ENCODE measurements around the gene KIRREL3.

The KIRREL3 gene

DNA sequence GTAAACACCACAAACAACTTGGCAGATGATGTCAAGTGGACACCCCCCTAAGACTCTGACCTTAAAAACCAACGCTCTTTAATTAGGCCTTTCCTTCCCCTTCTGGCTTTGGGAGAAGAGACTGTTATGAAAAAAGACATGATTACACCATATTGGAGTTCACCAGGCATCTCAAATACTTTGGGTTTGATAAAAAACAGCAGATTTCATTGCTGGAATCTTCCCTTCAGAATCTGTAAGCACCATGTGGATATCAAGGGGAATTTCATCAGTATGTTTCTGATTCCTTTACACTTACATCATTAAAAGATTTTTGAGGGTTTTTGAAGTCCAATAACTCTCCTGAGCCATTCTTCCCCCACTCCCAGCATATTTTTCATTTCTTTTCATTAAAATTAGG is 85.6 kb downstream of the KIRREL3 start:
- no peaks in the 10 kb centered on the region for H3K27me3 ChIP-seq (ENCODE audit: control insufficient read depth, insufficient read depth, low read length)

DNA sequence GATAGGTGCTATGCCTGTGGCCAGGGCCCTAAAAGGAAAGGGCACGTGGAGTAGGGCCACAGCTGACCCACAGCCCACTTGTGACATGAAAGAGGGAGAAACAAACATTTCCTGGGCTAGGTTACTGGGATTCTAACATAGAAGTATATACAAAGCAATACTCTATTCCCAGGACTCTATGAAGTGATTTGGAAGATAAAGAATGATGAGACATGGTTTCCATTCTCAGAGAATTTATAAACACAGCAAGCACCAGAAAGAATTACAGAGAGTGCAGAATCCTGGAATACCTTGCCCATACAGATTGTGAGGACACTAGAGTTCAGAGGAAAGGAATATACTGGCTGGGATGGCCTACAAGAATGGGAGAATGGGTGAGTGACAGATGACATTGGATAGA is 86.4 kb downstream of the KIRREL3 start:
- no peak overlapping the region for H3K4me3 ChIP-seq (ENCODE audit: low read depth, low read length)
- no peaks in the 10 kb centered on the region for H3K4me1 ChIP-seq (ENCODE audit: control insufficient read depth, insufficient read depth, low read length)
- no peaks in the 10 kb centered on the region for H3K27me3 ChIP-seq (ENCODE audit: control insufficient read depth, insufficient read depth, low read length)
- no peak overlapping the region for H3K27ac ChIP-seq (ENCODE audit: low read depth, low read length)
- H3K36me3 ChIP-seq (ENCODE audit: control insufficient read depth, insufficient read depth, low read length) = no peaks in the 10 kb centered on the region
- no peaks in the 10 kb centered on the region for H3K9me3 ChIP-seq (ENCODE audit: control insufficient read depth, insufficient read depth, low read length)
- H3K9ac ChIP-seq (ENCODE audit: low read depth, low read length) = no peak overlapping the region

More for the DNA sequence above, 85.6 kb downstream of the KIRREL3 start:
- Histone ChIP-seq H3K27ac (ENCODE audit: low read depth, low read length) (no peak overlapping the region), H3K9me3 (ENCODE audit: control insufficient read depth, insufficient read depth, low read length) (no peaks in the 10 kb centered on the region), H3K4me1 (ENCODE audit: control insufficient read depth, insufficient read depth, low read length) (no peaks in the 10 kb centered on the region), H3K9ac (ENCODE audit: low read depth, low read length) (no peak overlapping the region), H3K4me3 (ENCODE audit: low read depth, low read length) (no peak overlapping the region), H3K36me3 (ENCODE audit: control insufficient read depth, insufficient read depth, low read length) (no peaks in the 10 kb centered on the region)

DNA sequence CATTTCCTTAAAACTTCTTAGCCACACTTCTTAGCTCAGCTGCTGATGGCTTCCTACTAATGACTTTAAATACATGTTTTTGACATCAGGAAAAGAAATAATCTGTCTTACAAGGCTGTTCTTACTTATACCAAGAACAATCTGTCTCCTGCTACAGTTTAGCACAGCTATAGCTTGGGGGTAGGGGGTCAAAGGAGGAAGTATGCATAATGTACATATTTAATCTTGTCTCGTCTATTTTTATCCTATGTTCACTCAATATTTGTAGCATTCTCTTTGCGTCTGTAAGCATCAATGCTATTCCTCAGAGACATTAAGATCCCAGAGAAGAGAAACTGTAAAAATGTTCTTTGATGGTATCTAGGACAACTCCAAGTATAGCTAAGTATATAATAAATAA is 96.0 kb downstream of the KIRREL3 start:
- H3K4me3 ChIP-seq (ENCODE audit: low read depth, low read length) = no peak overlapping the region
- H3K9ac ChIP-seq (ENCODE audit: low read depth, low read length) = no peak overlapping the region
- H3K27me3 ChIP-seq (ENCODE audit: control insufficient read depth, insufficient read depth, low read length) = no peaks in the 10 kb centered on the region
- H3K27ac ChIP-seq (ENCODE audit: low read depth, low read length) = no peak overlapping the region
- no peaks in the 10 kb centered on the region for H3K9me3 ChIP-seq (ENCODE audit: control insufficient read depth, insufficient read depth, low read length)
- peaks cover 9% of the 10 kb centered on the region for H3K4me1 ChIP-seq (ENCODE audit: control insufficient read depth, insufficient read depth, low read length)
- H3K36me3 ChIP-seq (ENCODE audit: control insufficient read depth, insufficient read depth, low read length) = no peaks in the 10 kb centered on the region

DNA sequence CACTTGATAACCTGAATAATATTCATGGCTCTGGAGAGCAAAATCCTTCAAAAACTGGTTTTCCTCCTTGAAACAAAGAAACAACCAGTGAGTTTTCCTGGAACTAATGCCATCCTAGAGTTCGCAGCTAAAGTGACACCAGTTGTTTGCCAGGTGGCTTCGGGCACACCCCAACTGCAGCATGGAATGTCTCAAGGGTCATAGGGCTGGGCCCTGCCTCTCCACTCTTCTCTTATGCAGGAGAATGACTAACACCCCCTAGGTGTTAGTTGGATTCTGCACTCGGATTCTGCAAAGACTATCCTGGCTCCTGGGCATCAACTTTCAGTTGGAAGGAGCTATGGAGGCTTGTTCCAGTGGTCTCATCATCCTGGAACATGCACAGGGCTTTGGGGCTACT is 98.8 kb downstream of the KIRREL3 start:
- H3K36me3 ChIP-seq (ENCODE audit: control insufficient read depth, insufficient read depth, low read length) = no peaks in the 10 kb centered on the region
- no peaks in the 10 kb centered on the region for H3K27me3 ChIP-seq (ENCODE audit: control insufficient read depth, insufficient read depth, low read length)
- H3K4me3 ChIP-seq (ENCODE audit: low read depth, low read length) = no peak overlapping the region
- no peaks in the 10 kb centered on the region for H3K9me3 ChIP-seq (ENCODE audit: control insufficient read depth, insufficient read depth, low read length)
- peaks cover 25% of the 10 kb centered on the region for H3K4me1 ChIP-seq (ENCODE audit: control insufficient read depth, insufficient read depth, low read length)
- H3K27ac ChIP-seq (ENCODE audit: low read depth, low read length) = no peak overlapping the region
- no peak overlapping the region for H3K9ac ChIP-seq (ENCODE audit: low read depth, low read length)

DNA sequence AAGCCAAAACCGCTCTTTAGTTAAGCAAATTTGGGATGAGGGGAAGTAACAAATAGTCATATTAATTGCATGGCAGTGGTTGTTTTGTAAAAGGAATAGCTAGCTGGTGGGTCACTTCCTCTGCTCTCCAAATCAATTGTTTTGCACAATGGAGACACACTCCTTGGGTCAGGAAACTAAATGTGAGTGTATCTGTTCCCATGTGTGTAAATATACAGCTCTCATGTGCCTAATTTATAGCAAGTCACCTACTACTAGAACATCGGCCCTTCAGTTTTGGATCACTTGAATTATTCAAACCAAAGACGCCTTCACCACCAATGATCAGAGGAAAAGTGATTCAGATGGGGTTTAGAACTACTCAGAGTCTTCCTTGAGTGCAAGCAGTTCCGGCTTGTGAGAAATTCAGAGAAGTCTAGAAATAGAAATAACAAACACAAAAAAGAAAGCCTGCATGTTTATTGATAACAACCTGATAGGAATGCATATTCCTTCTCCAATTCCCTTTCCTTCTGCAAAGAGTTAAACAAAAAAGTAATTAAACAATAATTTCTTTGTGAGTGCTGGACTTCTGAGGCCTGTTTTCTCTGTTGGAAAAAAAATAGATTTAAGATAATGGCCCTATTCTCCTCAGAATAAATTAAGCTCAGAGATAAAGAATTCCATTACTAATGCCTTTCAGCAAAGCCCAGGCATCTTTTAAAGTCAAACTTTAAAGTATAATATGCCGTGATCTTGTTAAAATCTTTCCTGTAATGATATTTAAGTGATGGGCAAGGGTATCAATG is 100.4 kb downstream of the KIRREL3 start:
- no peak overlapping the region for H3K27ac ChIP-seq (ENCODE audit: low read depth, low read length)
- peaks cover 25% of the 10 kb centered on the region for H3K4me1 ChIP-seq (ENCODE audit: control insufficient read depth, insufficient read depth, low read length)
- no peaks in the 10 kb centered on the region for H3K36me3 ChIP-seq (ENCODE audit: control insufficient read depth, insufficient read depth, low read length)
- H3K4me3 ChIP-seq (ENCODE audit: low read depth, low read length) = no peak overlapping the region
- no peak overlapping the region for H3K9ac ChIP-seq (ENCODE audit: low read depth, low read length)
- no peaks in the 10 kb centered on the region for H3K27me3 ChIP-seq (ENCODE audit: control insufficient read depth, insufficient read depth, low read length)
- H3K9me3 ChIP-seq (ENCODE audit: control insufficient read depth, insufficient read depth, low read length) = no peaks in the 10 kb centered on the region

DNA sequence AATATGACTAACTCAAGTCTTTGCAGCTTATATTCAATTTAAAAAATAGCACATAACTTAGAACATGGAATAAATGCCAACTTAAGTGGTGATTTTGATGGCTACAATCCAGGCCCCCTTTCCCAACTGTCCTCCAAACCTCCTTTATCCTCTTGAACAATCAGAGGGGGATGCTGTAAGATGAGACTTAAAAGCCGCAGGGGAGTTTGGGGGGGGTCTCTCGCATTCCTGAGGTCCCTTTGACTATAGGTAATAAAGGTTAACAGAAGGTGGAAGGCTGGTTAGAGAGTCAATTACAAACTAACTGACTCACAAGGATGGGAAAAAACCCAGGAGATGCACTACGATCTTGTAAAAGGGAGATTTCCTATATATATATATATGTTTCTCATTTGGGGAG is 101.8 kb downstream of the KIRREL3 start:
- no peak overlapping the region for H3K9ac ChIP-seq (ENCODE audit: low read depth, low read length)
- H3K4me3 ChIP-seq (ENCODE audit: low read depth, low read length) = no peak overlapping the region
- H3K4me1 ChIP-seq (ENCODE audit: control insufficient read depth, insufficient read depth, low read length) = peaks cover 28% of the 10 kb centered on the region
- no peaks in the 10 kb centered on the region for H3K9me3 ChIP-seq (ENCODE audit: control insufficient read depth, insufficient read depth, low read length)
- no peaks in the 10 kb centered on the region for H3K27me3 ChIP-seq (ENCODE audit: control insufficient read depth, insufficient read depth, low read length)
- no peak overlapping the region for H3K27ac ChIP-seq (ENCODE audit: low read depth, low read length)
- no peaks in the 10 kb centered on the region for H3K36me3 ChIP-seq (ENCODE audit: control insufficient read depth, insufficient read depth, low read length)

DNA sequence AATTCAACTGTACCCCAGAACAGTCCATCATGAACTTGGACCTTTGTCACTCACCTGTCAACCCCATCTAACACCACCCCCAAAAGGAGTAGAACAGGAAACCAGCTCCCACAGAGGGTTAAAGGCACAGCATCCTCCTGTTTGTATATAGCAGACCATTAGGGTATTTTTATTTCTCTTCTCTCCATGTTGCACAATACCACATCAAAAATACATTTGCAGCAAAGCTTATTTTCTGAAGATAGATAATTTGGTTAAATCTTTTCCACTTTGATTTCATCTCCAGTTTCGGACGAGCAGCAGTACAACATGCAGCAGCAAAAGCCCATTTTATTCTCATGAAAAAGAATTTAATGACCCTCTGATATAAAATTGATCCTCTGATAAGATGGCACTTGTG is 103.1 kb downstream of the KIRREL3 start:
- H3K27ac ChIP-seq (ENCODE audit: low read depth, low read length) = no peak overlapping the region
- no peak overlapping the region for H3K9ac ChIP-seq (ENCODE audit: low read depth, low read length)
- peaks cover 36% of the 10 kb centered on the region for H3K4me1 ChIP-seq (ENCODE audit: control insufficient read depth, insufficient read depth, low read length)
- no peaks in the 10 kb centered on the region for H3K27me3 ChIP-seq (ENCODE audit: control insufficient read depth, insufficient read depth, low read length)
- H3K9me3 ChIP-seq (ENCODE audit: control insufficient read depth, insufficient read depth, low read length) = no peaks in the 10 kb centered on the region
- H3K4me3 ChIP-seq (ENCODE audit: low read depth, low read length) = no peak overlapping the region
- H3K36me3 ChIP-seq (ENCODE audit: control insufficient read depth, insufficient read depth, low read length) = no peaks in the 10 kb centered on the region

DNA sequence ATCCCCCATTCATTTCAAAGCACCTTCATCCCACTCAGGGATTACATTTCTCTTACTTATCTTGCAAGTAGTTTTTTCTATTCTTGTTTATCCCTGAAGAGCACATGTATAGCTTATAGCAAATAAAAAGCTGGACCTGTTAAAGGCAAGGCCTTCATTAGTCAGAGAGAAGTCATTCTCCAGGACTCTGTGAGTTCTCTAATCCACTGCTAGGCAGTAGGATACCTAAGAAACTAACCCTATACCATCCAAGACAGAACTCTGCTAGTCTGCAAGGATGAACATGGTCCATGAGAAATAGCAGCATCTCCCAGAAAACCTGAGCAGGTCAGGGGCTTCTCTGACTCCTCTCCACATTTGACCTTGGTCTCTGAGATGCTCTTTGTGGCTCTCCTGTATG is 104.5 kb downstream of the KIRREL3 start:
- no peaks in the 10 kb centered on the region for H3K27me3 ChIP-seq (ENCODE audit: control insufficient read depth, insufficient read depth, low read length)
- no peak overlapping the region for H3K27ac ChIP-seq (ENCODE audit: low read depth, low read length)
- peaks cover 38% of the 10 kb centered on the region for H3K4me1 ChIP-seq (ENCODE audit: control insufficient read depth, insufficient read depth, low read length)
- no peaks in the 10 kb centered on the region for H3K9me3 ChIP-seq (ENCODE audit: control insufficient read depth, insufficient read depth, low read length)
- H3K9ac ChIP-seq (ENCODE audit: low read depth, low read length) = no peak overlapping the region
- no peak overlapping the region for H3K4me3 ChIP-seq (ENCODE audit: low read depth, low read length)
- H3K36me3 ChIP-seq (ENCODE audit: control insufficient read depth, insufficient read depth, low read length) = no peaks in the 10 kb centered on the region

DNA sequence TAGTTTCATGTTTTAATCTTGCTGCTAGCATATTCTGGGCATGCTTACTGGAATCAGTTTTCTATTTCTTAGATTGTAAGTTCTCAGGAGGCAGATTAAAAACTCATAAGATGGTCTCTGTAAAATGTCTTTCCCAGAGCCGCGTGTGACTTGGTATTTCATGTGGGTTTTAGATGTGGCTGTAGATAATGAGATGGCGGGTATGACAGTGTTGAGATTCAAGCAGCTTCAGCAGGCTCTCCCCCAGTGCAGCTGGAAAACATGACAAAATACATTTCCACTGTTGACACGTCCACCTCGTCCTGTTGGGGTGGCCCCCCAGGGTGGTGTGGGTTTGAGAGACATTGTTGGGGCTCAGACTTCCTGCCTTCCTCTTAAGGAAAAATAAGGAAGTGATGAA is 106.8 kb downstream of the KIRREL3 start:
- Histone ChIP-seq H3K27ac (ENCODE audit: low read depth, low read length) (no peak overlapping the region), H3K4me3 (ENCODE audit: low read depth, low read length) (no peak overlapping the region), H3K36me3 (ENCODE audit: control insufficient read depth, insufficient read depth, low read length) (no peaks in the 10 kb centered on the region), H3K9me3 (ENCODE audit: control insufficient read depth, insufficient read depth, low read length) (no peaks in the 10 kb centered on the region), H3K4me1 (ENCODE audit: control insufficient read depth, insufficient read depth, low read length) (peaks cover 30% of the 10 kb centered on the region), H3K9ac (ENCODE audit: low read depth, low read length) (no peak overlapping the region), H3K27me3 (ENCODE audit: control insufficient read depth, insufficient read depth, low read length) (no peaks in the 10 kb centered on the region)

DNA sequence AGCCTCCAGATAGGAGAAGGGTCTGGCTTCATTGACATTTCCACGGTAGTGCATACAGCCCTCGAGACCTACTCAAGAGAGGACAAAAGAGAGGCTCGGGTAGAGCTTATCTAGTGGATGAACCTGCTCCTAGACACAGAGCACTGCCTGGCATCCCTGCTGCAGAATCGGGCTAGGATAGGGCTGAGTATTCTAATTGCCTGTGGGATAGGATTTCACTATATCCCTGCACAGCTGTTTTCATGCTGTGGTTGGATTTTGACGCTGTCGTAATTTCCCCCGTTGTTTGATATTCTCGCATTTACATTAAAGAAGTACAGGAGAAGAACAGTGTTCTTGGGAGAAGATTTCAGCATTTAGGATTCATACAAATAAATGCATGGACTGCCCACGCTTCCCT is 107.8 kb downstream of the KIRREL3 start:
- Histone ChIP-seq H3K4me3 (ENCODE audit: low read depth, low read length) (no peak overlapping the region), H3K27ac (ENCODE audit: low read depth, low read length) (no peak overlapping the region), H3K36me3 (ENCODE audit: control insufficient read depth, insufficient read depth, low read length) (no peaks in the 10 kb centered on the region), H3K9me3 (ENCODE audit: control insufficient read depth, insufficient read depth, low read length) (no peaks in the 10 kb centered on the region), H3K9ac (ENCODE audit: low read depth, low read length) (no peak overlapping the region), H3K27me3 (ENCODE audit: control insufficient read depth, insufficient read depth, low read length) (no peaks in the 10 kb centered on the region), H3K4me1 (ENCODE audit: control insufficient read depth, insufficient read depth, low read length) (peaks cover 21% of the 10 kb centered on the region)

DNA sequence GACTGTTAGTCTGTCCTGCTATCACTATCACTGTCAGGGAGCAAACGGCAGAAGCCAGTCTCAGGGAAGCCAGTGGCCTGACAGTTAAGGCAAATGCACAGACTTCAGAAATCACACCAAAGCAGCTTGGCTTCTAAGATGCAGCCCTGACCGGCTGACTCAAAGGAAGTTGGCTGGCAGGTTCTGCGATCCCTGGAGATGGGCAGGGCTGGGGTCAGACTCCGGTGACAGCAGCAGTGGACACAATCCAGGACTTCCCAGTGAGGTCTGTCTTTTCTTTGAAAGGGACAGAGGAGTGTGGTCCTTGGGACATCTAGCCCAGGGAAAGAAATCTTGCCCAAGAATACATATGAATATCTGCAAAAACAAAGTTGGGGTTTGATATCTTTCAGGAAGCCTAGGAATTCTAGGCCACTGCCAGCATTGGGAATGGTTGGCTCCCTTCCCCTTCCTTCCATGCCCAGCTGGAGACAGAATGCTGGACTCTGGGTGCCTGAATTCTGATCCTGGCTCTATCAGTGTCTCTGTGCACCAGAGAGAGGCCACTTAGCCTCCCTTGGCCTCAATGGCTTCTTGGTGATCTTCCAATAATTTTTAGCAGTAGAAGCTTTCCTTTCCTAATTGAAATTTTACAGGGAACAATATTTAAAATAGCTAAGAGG is 108.9 kb downstream of the KIRREL3 start:
- Histone ChIP-seq H3K4me1 (ENCODE audit: control insufficient read depth, insufficient read depth, low read length) (peaks cover 21% of the 10 kb centered on the region), H3K9ac (ENCODE audit: low read depth, low read length) (no peak overlapping the region), H3K27ac (ENCODE audit: low read depth, low read length) (no peak overlapping the region), H3K36me3 (ENCODE audit: control insufficient read depth, insufficient read depth, low read length) (no peaks in the 10 kb centered on the region), H3K4me3 (ENCODE audit: low read depth, low read length) (no peak overlapping the region), H3K27me3 (ENCODE audit: control insufficient read depth, insufficient read depth, low read length) (no peaks in the 10 kb centered on the region), H3K9me3 (ENCODE audit: control insufficient read depth, insufficient read depth, low read length) (no peaks in the 10 kb centered on the region)

Data from HUES48 (cell line).